ENCODE data around the gene DNAJC27. TPM values are rescaled to one million over a fixed set of nuclear protein-coding genes. Genes with fewer than 3 reads are reported as not detected.

Gene DNAJC27
- total and polyA plus RNA-seq, 2 donors (not counting 1 experiment from before 2014, with no cell fraction given), result 6.0 to 16.6 TPM

- 100% methylated on average over 1 of the region's 3 CpGs for WGBS (ENCODE audit: insufficient coverage)
- intact Hi-C loops (cut with micrococcal nuclease), result no loop called here
- ATAC-seq (ENCODE audit: low read depth) (no peak), DNase-seq (no peak)
- no peaks in the 10 kb centered on the region for H4K20me1 ChIP-seq (ENCODE audit: control insufficient read depth, insufficient read depth, low read length, poor library complexity, severe bottlenecking)
- ChIA-PET POLR2A (no interaction called here), CTCF (no interaction called here)
- no peak overlapping the region for H2AFZ ChIP-seq (ENCODE audit: insufficient read depth, low read depth, low read length, poor library complexity, severe bottlenecking)
- no peak overlapping the region for H3K27ac Mint-ChIP-seq
- H3K4me1 Mint-ChIP-seq, result no peaks in the 10 kb centered on the region
- H3K9me3 Mint-ChIP-seq (ENCODE audit: insufficient read depth), result no peaks in the 10 kb centered on the region
- no peak overlapping the region for H3K4me2 ChIP-seq (replicated peaks; ENCODE audit: low read depth, low read length, poor library complexity, severe bottlenecking)
- no peak overlapping the region for H3K4me3 Mint-ChIP-seq
- no peak overlapping the region for H3K9ac ChIP-seq (ENCODE audit: low read length)
- H3K27me3 ChIP-seq (replicated peaks in 1 of 4; ENCODE audit: control extremely low read depth in 1 of 4, control insufficient read depth in 3 of 4, insufficient read depth in 4 of 4, low read length in 3 of 4), result no peaks in the 10 kb centered on the region
- no peak for TF ChIP-seq CTCF (IDR thresholded peaks at IDR 0.05)
- TF ChIP-seq EZH2 (IDR thresholded peaks at IDR 0.05; ENCODE audit: borderline replicate concordance, insufficient read depth, low read depth, low read length, poor library complexity, severe bottlenecking), result no peak
- H3K27me3 Mint-ChIP-seq, result peaks cover 17% of the 10 kb centered on the region
- no peaks in the 10 kb centered on the region for H3K36me3 ChIP-seq (replicated peaks in 1 of 2; ENCODE audit: control extremely low read depth in 1 of 2, control insufficient read depth in 1 of 2, extremely low read depth in 1 of 2, insufficient read depth in 2 of 2, low read length in 1 of 2)
- H3K4me1 ChIP-seq (ENCODE audit: control insufficient read depth in 2 of 2, insufficient read depth in 2 of 2, low read length in 2 of 2), result no peaks in the 10 kb centered on the region
- H3K79me2 ChIP-seq (ENCODE audit: control insufficient read depth, insufficient read depth, low read length), result no peaks in the 10 kb centered on the region
- H3K9me3 ChIP-seq (ENCODE audit: control extremely low read depth in 1 of 3, control insufficient read depth in 2 of 3, insufficient read depth in 1 of 3, low read length in 2 of 3), result peaks cover 0 to 7% (median 0%) of the 10 kb centered on the region in 3 donors
- no peak overlapping the region for H3K4me3 ChIP-seq (ENCODE audit: control extremely low read depth in 1 of 5, extremely low read depth in 1 of 5, insufficient read depth in 1 of 5, low read depth in 2 of 5, low read length in 4 of 5)
- H3K27ac ChIP-seq (ENCODE audit: low read length in 2 of 2), result no peak overlapping the region
Observed at GRCh38 chr2:24986372-24986771, 14.6 kb upstream of the DNAJC27 start.

GRCh38 chr2:24985511-24985910, 13.8 kb upstream of the DNAJC27 start:
- H4K20me1 ChIP-seq (ENCODE audit: control insufficient read depth, insufficient read depth, low read length, poor library complexity, severe bottlenecking), result no peaks in the 10 kb centered on the region
- H3K79me2 ChIP-seq (ENCODE audit: control insufficient read depth, insufficient read depth, low read length), result no peaks in the 10 kb centered on the region
- WGBS (ENCODE audit: insufficient coverage), result 94% methylated on average over 8 of the region's 8 CpGs
- H3K9me3 ChIP-seq (ENCODE audit: control extremely low read depth in 1 of 3, control insufficient read depth in 2 of 3, insufficient read depth in 1 of 3, low read length in 2 of 3), result no peaks in the 10 kb centered on the region
- no peak for ATAC-seq (ENCODE audit: low read depth)
- H3K4me1 Mint-ChIP-seq, result no peaks in the 10 kb centered on the region
- ChIA-PET POLR2A (no interaction called here), CTCF (no interaction called here)
- H3K27ac Mint-ChIP-seq, result no peak overlapping the region
- H3K27me3 Mint-ChIP-seq, result peaks cover 16% of the 10 kb centered on the region
- no peaks in the 10 kb centered on the region for H3K27me3 ChIP-seq (replicated peaks in 1 of 4; ENCODE audit: control extremely low read depth in 1 of 4, control insufficient read depth in 3 of 4, insufficient read depth in 4 of 4, low read length in 3 of 4)
- intact Hi-C loops (cut with micrococcal nuclease), result no loop called here
- TF ChIP-seq CTCF (IDR thresholded peaks at IDR 0.05), result no peak
- TF ChIP-seq EZH2 (IDR thresholded peaks at IDR 0.05; ENCODE audit: borderline replicate concordance, insufficient read depth, low read depth, low read length, poor library complexity, severe bottlenecking), result no peak
- H3K9ac ChIP-seq (ENCODE audit: low read length), result no peak overlapping the region
- H3K9me3 Mint-ChIP-seq (ENCODE audit: insufficient read depth), result no peaks in the 10 kb centered on the region
- no peaks in the 10 kb centered on the region for H3K4me1 ChIP-seq (ENCODE audit: control insufficient read depth in 2 of 2, insufficient read depth in 2 of 2, low read length in 2 of 2)
- DNase-seq, result no peak
- H2AFZ ChIP-seq (ENCODE audit: insufficient read depth, low read depth, low read length, poor library complexity, severe bottlenecking), result no peak overlapping the region
- H3K36me3 ChIP-seq (replicated peaks in 1 of 2; ENCODE audit: control extremely low read depth in 1 of 2, control insufficient read depth in 1 of 2, extremely low read depth in 1 of 2, insufficient read depth in 2 of 2, low read length in 1 of 2), result no peaks in the 10 kb centered on the region
- no peak overlapping the region for H3K4me3 ChIP-seq (ENCODE audit: control extremely low read depth in 1 of 5, extremely low read depth in 1 of 5, insufficient read depth in 1 of 5, low read depth in 2 of 5, low read length in 4 of 5)
- no peak overlapping the region for H3K4me3 Mint-ChIP-seq
- H3K27ac ChIP-seq (ENCODE audit: low read length in 2 of 2), result no peak overlapping the region
- no peak overlapping the region for H3K4me2 ChIP-seq (replicated peaks; ENCODE audit: low read depth, low read length, poor library complexity, severe bottlenecking)

Data from B cell (primary cell).